ENCODE data around the gene MRPS15.

The MRPS15 gene

GRCh38 chr1:36464605-36465393 is 615 bp upstream of the MRPS15 start:
- peak overlapping the region; percentile 87 for H3K27ac ChIP-seq
- no peak for TF ChIP-seq CTCF (conservative IDR thresholded peaks at IDR 0.05)

GRCh38 chr1:36463463-36463802 is 751 bp downstream of the MRPS15 start:
- peak overlapping the region; percentile 87 for H3K27ac ChIP-seq
- no peak for TF ChIP-seq CTCF (conservative IDR thresholded peaks at IDR 0.05)

GRCh38 chr1:36458910-36459309 is 5.3 kb downstream of the MRPS15 start:
- TF ChIP-seq CTCF (conservative IDR thresholded peaks at IDR 0.05) = no peak
- H3K27ac ChIP-seq = no peak overlapping the region

GRCh38 chr1:36457691-36458090 is 6.5 kb downstream of the MRPS15 start:
- H3K27ac ChIP-seq = no peak overlapping the region
- no peak for TF ChIP-seq CTCF (conservative IDR thresholded peaks at IDR 0.05)

GRCh38 chr1:36456391-36456928 is 7.7 kb downstream of the MRPS15 start:
- no peak for TF ChIP-seq CTCF (conservative IDR thresholded peaks at IDR 0.05)
- no peak overlapping the region for H3K27ac ChIP-seq

GRCh38 chr1:36455386-36455785 is 8.8 kb downstream of the MRPS15 start:
- no peak for TF ChIP-seq CTCF (conservative IDR thresholded peaks at IDR 0.05)
- no peak overlapping the region for H3K27ac ChIP-seq

GRCh38 chr1:36453600-36454388 is 10.4 kb downstream of the MRPS15 start:
- no peak overlapping the region for H3K27ac ChIP-seq
- TF ChIP-seq CTCF (conservative IDR thresholded peaks at IDR 0.05) = no peak

Data from VCaP (cell line).